GM12875 (cell line): ENCODE results near the gene CPAMD8.

ENCODE experiments used
- H3K4me3 ChIP-seq: one replicate; pipeline ENCODE4 v1.5.1; 2011; ENCODE audit warnings: low read depth, low read length, control low read depth
- TF ChIP-seq, protein P1 (sequence below): IDR thresholded peaks from 2 replicates; pipeline ENCODE4 v1.5.1; 2011; ENCODE audit warnings: low read depth, mild to moderate bottlenecking, control low read depth, inconsistent platforms, low read length, moderate library complexity, borderline replicate concordance; ENCODE audit not compliant: insufficient read depth

The CPAMD8 gene

DNA sequence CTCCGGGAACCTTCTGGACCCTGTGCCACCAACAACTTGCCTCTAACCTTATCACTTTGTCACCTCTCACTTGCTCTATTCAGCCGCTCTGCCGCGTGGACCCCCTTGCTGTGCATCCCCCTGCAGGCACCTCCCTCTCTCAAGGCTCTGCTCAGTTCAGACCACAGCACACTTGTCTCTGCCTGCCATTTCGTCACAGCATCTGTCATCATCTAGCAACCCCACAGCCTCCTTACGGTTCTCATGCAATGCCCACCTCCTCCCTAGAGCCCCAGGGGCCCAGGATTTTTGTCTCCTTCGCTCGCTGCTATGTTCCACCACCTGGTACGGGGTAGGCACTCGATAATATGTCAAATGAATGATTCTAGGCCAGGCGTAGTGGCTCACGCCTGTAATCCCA lies 43.8 kb upstream of the CPAMD8 start:
- no peak overlapping the region for H3K4me3 ChIP-seq
- TF ChIP-seq, protein P1, sequence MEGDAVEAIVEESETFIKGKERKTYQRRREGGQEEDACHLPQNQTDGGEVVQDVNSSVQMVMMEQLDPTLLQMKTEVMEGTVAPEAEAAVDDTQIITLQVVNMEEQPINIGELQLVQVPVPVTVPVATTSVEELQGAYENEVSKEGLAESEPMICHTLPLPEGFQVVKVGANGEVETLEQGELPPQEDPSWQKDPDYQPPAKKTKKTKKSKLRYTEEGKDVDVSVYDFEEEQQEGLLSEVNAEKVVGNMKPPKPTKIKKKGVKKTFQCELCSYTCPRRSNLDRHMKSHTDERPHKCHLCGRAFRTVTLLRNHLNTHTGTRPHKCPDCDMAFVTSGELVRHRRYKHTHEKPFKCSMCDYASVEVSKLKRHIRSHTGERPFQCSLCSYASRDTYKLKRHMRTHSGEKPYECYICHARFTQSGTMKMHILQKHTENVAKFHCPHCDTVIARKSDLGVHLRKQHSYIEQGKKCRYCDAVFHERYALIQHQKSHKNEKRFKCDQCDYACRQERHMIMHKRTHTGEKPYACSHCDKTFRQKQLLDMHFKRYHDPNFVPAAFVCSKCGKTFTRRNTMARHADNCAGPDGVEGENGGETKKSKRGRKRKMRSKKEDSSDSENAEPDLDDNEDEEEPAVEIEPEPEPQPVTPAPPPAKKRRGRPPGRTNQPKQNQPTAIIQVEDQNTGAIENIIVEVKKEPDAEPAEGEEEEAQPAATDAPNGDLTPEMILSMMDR = no peak

- TF ChIP-seq, protein P1 = peak; percentile 28; the same call in 1 of the 2 replicates
- no peak overlapping the region for H3K4me3 ChIP-seq
Measured at GRCh38 chr19:17069193-17069592, 42.6 kb upstream of the CPAMD8 start.

DNA sequence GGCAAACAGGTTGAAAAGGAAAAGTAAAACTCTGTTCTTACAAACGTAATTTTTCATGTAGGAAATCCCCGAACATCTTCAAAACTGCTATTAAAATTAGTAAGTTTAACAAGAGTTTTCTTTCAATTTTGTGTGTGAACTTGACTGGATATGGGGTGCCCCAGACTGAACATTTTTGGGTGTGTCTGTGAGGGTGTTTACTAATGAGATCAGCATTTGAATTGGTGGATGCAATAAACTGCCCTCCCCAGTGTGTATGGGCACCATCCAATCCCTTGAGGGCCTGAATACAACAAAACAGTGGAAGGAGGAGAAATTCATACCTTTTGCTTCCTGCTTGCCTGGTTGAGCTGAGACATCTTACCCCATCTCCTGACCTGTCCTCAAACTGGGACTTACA lies 36.8 kb upstream of the CPAMD8 start:
- TF ChIP-seq, protein P1 = no peak
- no peak overlapping the region for H3K4me3 ChIP-seq

DNA sequence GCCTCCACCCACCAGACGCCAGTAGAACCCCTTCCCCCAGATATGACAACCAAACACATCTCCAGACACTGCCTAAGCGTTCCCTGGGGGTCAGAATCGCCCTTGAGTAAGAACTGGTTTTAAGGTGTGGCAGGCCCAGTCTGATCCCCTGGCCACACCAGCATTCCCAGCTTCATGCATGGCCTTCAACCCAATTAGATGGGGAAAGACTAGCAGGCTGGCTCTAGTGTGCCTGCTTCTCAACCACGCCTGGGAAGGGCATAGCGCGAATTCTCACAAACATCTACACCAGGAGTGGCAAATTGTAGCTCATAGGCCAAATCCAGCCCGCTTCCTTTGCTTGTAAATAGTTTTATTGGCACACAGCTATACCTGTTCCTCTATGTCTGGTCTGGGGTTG lies 35.1 kb upstream of the CPAMD8 start:
- no peak overlapping the region for H3K4me3 ChIP-seq
- TF ChIP-seq, protein P1 = no peak

GRCh38 chr19:17061205-17061604 lies 34.6 kb upstream of the CPAMD8 start:
- H3K4me3 ChIP-seq = no peak overlapping the region
- TF ChIP-seq, protein P1 = no peak

- no peak overlapping the region for H3K4me3 ChIP-seq
- TF ChIP-seq, protein P1 = no peak
Measured at GRCh38 chr19:17060802-17061201, 34.2 kb upstream of the CPAMD8 start.

DNA sequence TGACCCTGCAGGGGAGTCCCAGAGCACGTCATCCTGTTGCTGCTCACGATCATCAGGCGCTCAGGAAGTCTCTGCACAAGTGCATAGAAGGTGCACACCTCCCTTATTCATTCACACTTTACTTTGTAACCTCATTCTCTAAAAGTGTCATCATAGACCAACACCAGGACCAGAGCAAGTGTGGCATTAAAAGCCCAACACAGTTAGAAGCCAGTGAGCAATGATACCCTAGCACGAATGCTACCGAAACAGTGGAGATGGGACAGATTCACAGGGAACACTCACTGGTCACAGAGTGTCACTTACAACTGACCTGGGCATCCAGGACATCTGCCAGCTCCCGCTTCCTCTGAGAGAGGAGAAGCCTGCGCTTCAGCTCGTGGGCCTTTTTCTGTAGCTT lies 31.6 kb upstream of the CPAMD8 start:
- TF ChIP-seq, protein P1 = no peak
- no peak overlapping the region for H3K4me3 ChIP-seq
